Parietal lobe (tissue), 1 donor: Measurements from ENCODE around the gene ATXN7L3B. TPM values are rescaled to one million over a fixed set of nuclear protein-coding genes. Genes with fewer than 3 reads are reported as not detected.

Experiments used
- total RNA-seq: library from RNA; depleted of rRNA; stranded (reverse); fragments of >200 nt; gene quantifications from one replicate; pipeline ENCODE4 v1.2.3, GENCODE V29; 2014

ATXN7L3B gene, protein sequence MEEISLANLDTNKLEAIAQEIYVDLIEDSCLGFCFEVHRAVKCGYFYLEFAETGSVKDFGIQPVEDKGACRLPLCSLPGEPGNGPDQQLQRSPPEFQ
- 67.6 TPM for total RNA-seq

DNA sequence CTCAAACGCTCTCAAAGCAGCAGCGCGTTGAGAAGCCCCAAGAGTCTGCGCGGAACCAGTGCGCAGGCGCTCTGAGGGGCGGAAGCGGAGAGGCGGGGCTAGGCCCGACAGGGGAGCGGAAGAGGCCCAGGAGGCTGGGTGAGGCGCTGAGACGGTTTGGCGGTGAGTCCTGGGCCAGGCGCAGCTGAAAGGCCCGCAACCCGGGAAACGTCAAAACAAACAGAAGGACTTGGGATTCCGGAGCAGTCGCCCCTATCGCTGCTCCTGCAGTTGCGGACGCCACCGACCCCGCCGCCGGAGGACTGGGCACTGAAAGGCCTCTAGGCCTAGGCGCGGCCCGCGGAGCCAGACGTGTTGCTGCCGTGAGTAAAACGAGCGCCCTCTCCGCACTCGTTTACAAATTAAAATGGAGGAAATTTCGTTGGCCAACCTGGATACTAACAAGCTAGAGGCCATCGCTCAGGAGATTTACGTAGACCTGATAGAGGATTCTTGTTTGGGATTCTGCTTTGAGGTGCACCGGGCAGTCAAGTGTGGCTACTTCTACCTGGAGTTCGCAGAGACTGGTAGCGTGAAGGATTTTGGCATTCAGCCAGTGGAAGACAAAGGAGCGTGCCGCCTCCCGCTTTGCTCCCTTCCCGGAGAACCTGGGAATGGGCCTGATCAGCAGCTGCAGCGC, at the start of gene ATXN7L3B:
TSS of gene ATXN7L3B (plus strand) at position 129 of the 679 bp plus-strand sequence. CDS start at position 407, 278 bp downstream.

